CD14-positive monocyte (primary cell): ENCODE data around the gene PDE4B. TPM values are rescaled to one million over a fixed set of nuclear protein-coding genes. Genes with fewer than 3 reads are reported as not detected.
A peak's percentile ranks its signal among the peaks of the same experiment; 100 is the strongest.

ENCODE experiments used
- DNase-seq, 3 donors: peaks; one replicate each; pipeline ENCODE4 v3.0.0-alpha.2; 2011 to 2022
- H2AFZ ChIP-seq: 2 replicates; pipeline ENCODE4 v1.6.0; 2012; ENCODE audit warnings: mild to moderate bottlenecking, low read depth, low read length, inconsistent platforms; ENCODE audit not compliant: insufficient read depth, poor library complexity, severe bottlenecking
- H3K27ac ChIP-seq, 2 donors: 1 replicate in 1 of 2; 2 replicates in 1 of 2; pipeline ENCODE4 v1.5.1; 2012 to 2013; ENCODE audit warnings: low read length in 2 of 2, control low read depth in 1 of 2, inconsistent platforms in 1 of 2, low read depth in 1 of 2, mild to moderate bottlenecking in 1 of 2
- H3K27me3 ChIP-seq, 2 donors: one replicate each; pipeline versions ENCODE4 v1.6.0 to v1.6.1; 2011 to 2013; ENCODE audit warnings: low read length in 2 of 2; ENCODE audit not compliant: control insufficient read depth in 2 of 2, insufficient read depth in 2 of 2
- H3K36me3 ChIP-seq, 2 donors: replicated peaks in 1 of 2; 1 replicate in 1 of 2; 2 replicates in 1 of 2; pipeline versions ENCODE4 v1.5.1 to v1.6.1; 2012 to 2013; ENCODE audit warnings: low read length in 2 of 2, control low read depth in 1 of 2, inconsistent platforms in 1 of 2, mild to moderate bottlenecking in 1 of 2; ENCODE audit not compliant: insufficient read depth in 2 of 2, control insufficient read depth in 1 of 2
- H3K4me1 ChIP-seq, 2 donors: 1 replicate in 1 of 2; 2 replicates in 1 of 2; pipeline versions ENCODE4 v1.5.1 to v1.6.1; 2012 to 2013; ENCODE audit warnings: low read length in 2 of 2, control low read depth in 1 of 2, inconsistent platforms in 1 of 2, mild to moderate bottlenecking in 1 of 2, moderate library complexity in 1 of 2; ENCODE audit not compliant: insufficient read depth in 2 of 2, control insufficient read depth in 1 of 2
- H3K4me2 ChIP-seq: replicated peaks from 2 replicates; pipeline ENCODE3; 2012; ENCODE audit warnings: low read length, moderate library complexity, mild to moderate bottlenecking; ENCODE audit not compliant: poor library complexity, severe bottlenecking; ENCODE audit errors: extremely low read depth
- H3K4me3 ChIP-seq, 3 experiments: fragments of 200-600 bp in 1 of 3; sonication (generic) in 1 of 3; replicated peaks in 1 of 3; 1 replicate in 2 of 3; 2 replicates in 1 of 3; pipeline ENCODE4 v1.5.1; 2011 to 2013; ENCODE audit warnings: low read length in 3 of 3, mild to moderate bottlenecking in 3 of 3, control low read depth in 2 of 3, low read depth in 2 of 3, inconsistent platforms in 1 of 3, moderate library complexity in 1 of 3
- H3K79me2 ChIP-seq: 2 replicates; pipeline ENCODE4 v1.6.0; 2012; ENCODE audit warnings: mild to moderate bottlenecking, control low read depth, inconsistent platforms, low read length, moderate library complexity; ENCODE audit not compliant: insufficient read depth
- H3K9ac ChIP-seq: 2 replicates; pipeline ENCODE4 v1.6.0; 2017; ENCODE audit warnings: low read length, mild to moderate bottlenecking; ENCODE audit not compliant: insufficient read depth, poor library complexity, severe bottlenecking
- H3K9me3 ChIP-seq, 2 donors: replicated peaks in 1 of 2; 1 replicate in 1 of 2; 2 replicates in 1 of 2; pipeline versions ENCODE4 v1.5.1 to v1.6.1; 2012 to 2013; ENCODE audit warnings: low read length in 2 of 2, control low read depth in 1 of 2; ENCODE audit not compliant: control insufficient read depth in 1 of 2, insufficient read depth in 1 of 2
- H4K20me1 ChIP-seq: 2 replicates; pipeline ENCODE4 v1.6.0; 2012; ENCODE audit warnings: mild to moderate bottlenecking, low read length, control low read depth, moderate library complexity; ENCODE audit not compliant: insufficient read depth
- H3K27ac Mint-ChIP-seq, 7 donors: one replicate each; pipeline ENCODE4 v1.8.0; 2020; ENCODE audit warnings: mild to moderate bottlenecking in 7 of 7, mixed read lengths in 7 of 7, moderate library complexity in 6 of 7, inconsistent platforms in 2 of 7
- H3K27me3 Mint-ChIP-seq, 3 donors: one replicate each; pipeline ENCODE4 v1.8.0; 2021 to 2022; ENCODE audit warnings: low read depth in 3 of 3, mild to moderate bottlenecking in 3 of 3, mixed read lengths in 3 of 3, moderate library complexity in 3 of 3, inconsistent platforms in 1 of 3
- H3K36me3 Mint-ChIP-seq, 2 donors: one replicate each; pipeline ENCODE4 v1.8.0; 2020; ENCODE audit warnings: mixed read lengths in 2 of 2, inconsistent platforms in 1 of 2, mild to moderate bottlenecking in 1 of 2
- H3K4me1 Mint-ChIP-seq: one replicate; pipeline ENCODE4 v1.8.0; 2020; ENCODE audit warnings: mild to moderate bottlenecking, mixed read lengths
- H3K4me3 Mint-ChIP-seq, 2 donors: one replicate each; pipeline ENCODE4 v1.8.0; 2020; ENCODE audit warnings: mild to moderate bottlenecking in 2 of 2, mixed read lengths in 2 of 2, moderate library complexity in 1 of 2
- H3K9me3 Mint-ChIP-seq, 7 donors: one replicate each; pipeline ENCODE4 v1.8.0; 2020 to 2022; ENCODE audit warnings: mixed read lengths in 7 of 7, mild to moderate bottlenecking in 6 of 7, moderate library complexity in 6 of 7, inconsistent platforms in 2 of 7
- WGBS: methylation state at CpG from one replicate; pipeline ENCODE4 v1.1.5; 2013; ENCODE audit warnings: missing lambda C conversion rate; ENCODE audit not compliant: insufficient coverage; 5-methylcytosine and 5-hydroxymethylcytosine counted together
- intact Hi-C, 2 donors: fragments of 100-400 bp; cut with micrococcal nuclease; formaldehyde crosslinking; loops; one replicate each; pipeline versions ENCODE4 v1.15.0 to v1.15.1; 2023
- polyA minus RNA-seq: library from RNA; depleted of rRNA, polyadenylated mRNA; stranded (reverse); fragments of >200 nt; gene quantifications from 2 replicates; pipeline ENCODE4 v1.2.3, GENCODE V29; 2012
- polyA plus RNA-seq, 3 donors: library from polyadenylated mRNA; depleted of rRNA in 1 of 3; unstranded in 2 of 3; stranded (reverse) in 1 of 3; fragments of 300-500 nt in 2 of 3; fragments of >200 nt in 1 of 3; fragmentation: Illumina TruSeq in 2 of 3; gene quantifications; 1 replicate in 2 of 3; 2 replicates in 1 of 3; pipeline ENCODE4 v1.2.3, GENCODE V29; 2012 to 2021
- total RNA-seq, 12 experiments: library from RNA in 1 of 12; stranded (reverse) in 1 of 12; fragments of 120-200 nt in 1 of 12; gene quantifications; one replicate each; pipeline ENCODE4 v1.2.4 and lab custom pipeline; 2013 to 2026; ENCODE audit warnings: mixed read lengths in 6 of 12, inconsistent platforms in 1 of 12
- TF ChIP-seq, protein P1 (sequence below): fragments of 200-600 bp; IDR thresholded peaks from one replicate; pipeline ENCODE4 v1.8.0; 2022; ENCODE audit warnings: antibody characterized with exemption, mild to moderate bottlenecking

PDE4B gene
- 27.2 TPM for total RNA-seq (2013)
- polyA plus RNA-seq (10 to 100 TPM; 17.2 to 52.8 (median 25.2) TPM), polyA minus RNA-seq (29.8 and 64.7 TPM in 2 replicates), total RNA-seq (lab: John Stamatoyannopoulos, UW) (38.5 to 971 (median 297) reads per million in 11 experiments)

DNA sequence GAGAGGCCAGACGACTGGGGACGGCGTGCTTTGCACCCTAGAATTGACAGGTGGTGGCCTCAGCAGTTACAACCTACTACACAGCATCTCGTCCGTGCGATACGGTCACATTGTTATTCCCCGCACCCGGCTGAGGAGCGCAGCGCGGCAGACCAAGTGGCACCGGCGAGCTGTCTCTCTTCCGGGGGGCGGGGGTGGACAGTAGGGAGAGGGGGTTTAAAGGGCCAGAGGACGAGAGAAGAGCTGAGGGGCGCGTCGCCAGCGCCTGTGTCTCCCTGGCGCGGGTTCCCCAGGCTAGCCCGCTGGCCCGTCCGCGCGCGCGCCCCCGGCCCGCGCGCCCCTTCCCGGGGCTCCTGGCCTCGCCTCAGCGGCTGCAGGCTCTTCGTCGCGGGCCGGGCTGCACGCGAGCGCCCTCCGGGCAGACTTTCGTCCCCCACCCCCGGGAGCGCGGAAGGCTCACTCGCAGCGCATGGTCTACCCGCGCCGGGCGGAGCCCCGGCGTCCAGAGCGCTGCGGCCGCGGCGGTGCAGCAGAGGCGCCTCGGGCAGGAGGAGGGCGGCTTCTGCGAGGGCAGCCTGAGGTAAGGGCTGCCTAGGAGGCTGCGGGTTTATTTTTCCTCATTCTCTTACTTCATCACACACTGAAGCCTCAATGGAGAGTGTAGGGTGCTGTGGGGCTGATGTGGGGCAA is at the start of gene PDE4B:
Gene PDE4B (plus strand): TSS at position 227 of the 690 bp plus-strand sequence.
- Mint-ChIP-seq H3K27me3 (peaks cover 28 to 54% (median 44%) of the 10 kb centered on the region in 3 donors), H3K36me3 (peaks cover 0 to 3% of the 10 kb centered on the region in 2 donors), H3K4me3 (peak within 1 kb of the TSS; percentile 86 to 98), H3K9me3 (peaks cover 4 to 20% (median 13%) of the 10 kb centered on the region in 7 donors), H3K4me1 (peaks cover 41% of the 10 kb centered on the region), H3K27ac (peak within 1 kb of the TSS; percentile 0 to 90 (median 45))
- peaks cover 16 to 33% of the 10 kb centered on the region in 2 donors for H3K27me3 ChIP-seq
- H3K4me2 ChIP-seq, result peak within 1 kb of the TSS; percentile 87
- peak within 1 kb of the TSS; percentile 48 for H3K9ac ChIP-seq
- H2AFZ ChIP-seq, result peak within 1 kb of the TSS; percentile 86
- peaks cover 39 to 45% of the 10 kb centered on the region in 2 donors for H3K4me1 ChIP-seq
- H3K36me3 ChIP-seq, result no peaks in the 10 kb centered on the region
- H3K79me2 ChIP-seq, result no peaks in the 10 kb centered on the region
- no peaks in the 10 kb centered on the region for H4K20me1 ChIP-seq
- peak within 1 kb of the TSS; percentile 28 to 82 (median 48) for H3K4me3 ChIP-seq
- H3K27ac ChIP-seq, result no peak within 1 kb of the TSS
- DNase-seq, result peak in 2 of 3 donors; percentile 13
- WGBS, result 2% methylated on average over 51 of the region's 67 CpGs
- intact Hi-C loops, result no loop called here
- peaks cover 3 to 13% of the 10 kb centered on the region in 2 donors for H3K9me3 ChIP-seq
- TF ChIP-seq, protein P1, sequence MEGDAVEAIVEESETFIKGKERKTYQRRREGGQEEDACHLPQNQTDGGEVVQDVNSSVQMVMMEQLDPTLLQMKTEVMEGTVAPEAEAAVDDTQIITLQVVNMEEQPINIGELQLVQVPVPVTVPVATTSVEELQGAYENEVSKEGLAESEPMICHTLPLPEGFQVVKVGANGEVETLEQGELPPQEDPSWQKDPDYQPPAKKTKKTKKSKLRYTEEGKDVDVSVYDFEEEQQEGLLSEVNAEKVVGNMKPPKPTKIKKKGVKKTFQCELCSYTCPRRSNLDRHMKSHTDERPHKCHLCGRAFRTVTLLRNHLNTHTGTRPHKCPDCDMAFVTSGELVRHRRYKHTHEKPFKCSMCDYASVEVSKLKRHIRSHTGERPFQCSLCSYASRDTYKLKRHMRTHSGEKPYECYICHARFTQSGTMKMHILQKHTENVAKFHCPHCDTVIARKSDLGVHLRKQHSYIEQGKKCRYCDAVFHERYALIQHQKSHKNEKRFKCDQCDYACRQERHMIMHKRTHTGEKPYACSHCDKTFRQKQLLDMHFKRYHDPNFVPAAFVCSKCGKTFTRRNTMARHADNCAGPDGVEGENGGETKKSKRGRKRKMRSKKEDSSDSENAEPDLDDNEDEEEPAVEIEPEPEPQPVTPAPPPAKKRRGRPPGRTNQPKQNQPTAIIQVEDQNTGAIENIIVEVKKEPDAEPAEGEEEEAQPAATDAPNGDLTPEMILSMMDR, result no peak

DNA sequence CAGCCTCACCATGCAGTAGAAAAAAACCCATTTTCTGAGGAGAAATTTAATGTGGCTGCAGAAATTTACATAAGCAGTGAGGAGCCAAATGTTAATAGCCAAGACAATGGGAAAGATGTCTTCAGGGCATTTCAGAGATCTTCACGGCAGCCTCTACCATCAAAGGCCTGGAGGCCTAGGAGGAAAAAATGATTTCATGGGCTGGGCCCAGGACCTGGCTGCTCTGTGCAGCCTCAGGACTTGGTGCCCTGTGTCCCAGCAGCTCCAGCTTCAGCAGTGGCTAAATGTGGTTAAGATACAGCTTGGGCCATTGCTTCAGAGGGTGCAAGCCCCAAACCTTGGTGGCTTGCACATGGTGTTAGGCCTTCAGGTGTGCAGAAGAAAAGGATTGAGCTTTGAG is 48.0 kb upstream of the PDE4B start:
- H3K4me1 ChIP-seq, result no peaks in the 10 kb centered on the region
- Mint-ChIP-seq H3K9me3 (peaks cover 20 to 42% (median 29%) of the 10 kb centered on the region in 7 donors), H3K4me1 (no peaks in the 10 kb centered on the region), H3K36me3 (no peaks in the 10 kb centered on the region), H3K4me3 (no peak overlapping the region), H3K27me3 (no peaks in the 10 kb centered on the region), H3K27ac (no peak overlapping the region)
- no peak overlapping the region for H3K27ac ChIP-seq
- no peak overlapping the region for H3K4me2 ChIP-seq
- no peaks in the 10 kb centered on the region for H3K36me3 ChIP-seq
- H2AFZ ChIP-seq, result no peak overlapping the region
- intact Hi-C loops, result no loop called here
- no peak for DNase-seq
- peaks cover 19 to 31% of the 10 kb centered on the region in 2 donors for H3K9me3 ChIP-seq
- TF ChIP-seq, protein P1, result no peak
- no peak overlapping the region for H3K9ac ChIP-seq
- no peak overlapping the region for H3K4me3 ChIP-seq
- no peaks in the 10 kb centered on the region for H4K20me1 ChIP-seq
- no peaks in the 10 kb centered on the region for H3K27me3 ChIP-seq
- H3K79me2 ChIP-seq, result no peaks in the 10 kb centered on the region
- WGBS, result 83% methylated on average over 1 of the region's 1 CpG
